HTERT RPE-1 (cell line): ENCODE results near the gene TRIP13.

Experiments used
- in situ Hi-C: fragments of 300-500 bp; cut with MboI; formaldehyde crosslinking; loops from 4 replicates; pipeline ENCODE4 v1.14.3; 2020; ENCODE audit warnings: low sequenced_read_pairs

TRIP13 gene

GRCh38 chr5:949815-950560, 57.3 kb downstream of the TRIP13 start:
- in situ Hi-C loops, result no loop called here

GRCh38 chr5:951940-952596, 59.4 kb downstream of the TRIP13 start:
- in situ Hi-C loops, result no loop called here

- in situ Hi-C loops, result no loop called here
These were observed 60.0 kb downstream of the TRIP13 start for GRCh38 chr5:952597-953271.

- in situ Hi-C loops, result no loop called here
These were observed 61.1 kb downstream of the TRIP13 start for GRCh38 chr5:953535-954449.

GRCh38 chr5:955886-956761, 63.4 kb downstream of the TRIP13 start:
- in situ Hi-C loops, result no loop called here

GRCh38 chr5:956941-957747, 64.5 kb downstream of the TRIP13 start:
- in situ Hi-C loops, result no loop called here

GRCh38 chr5:957748-958485, 65.2 kb downstream of the TRIP13 start:
- in situ Hi-C loops, result no loop called here

- in situ Hi-C loops, result no loop called here
These were observed 66.3 kb downstream of the TRIP13 start for GRCh38 chr5:958701-959571.

- in situ Hi-C loops, result no loop called here
These were observed 67.2 kb downstream of the TRIP13 start for GRCh38 chr5:959581-960531.

GRCh38 chr5:960551-960950, 67.9 kb downstream of the TRIP13 start:
- in situ Hi-C loops, result no loop called here

GRCh38 chr5:961002-961710, 68.5 kb downstream of the TRIP13 start:
- in situ Hi-C loops, result no loop called here

GRCh38 chr5:961711-962240, 69.1 kb downstream of the TRIP13 start:
- in situ Hi-C loops, result no loop called here

- in situ Hi-C loops, result no loop called here
These were observed 69.7 kb downstream of the TRIP13 start for GRCh38 chr5:962386-962785.

GRCh38 chr5:962801-963200, 70.1 kb downstream of the TRIP13 start:
- in situ Hi-C loops, result no loop called here

- in situ Hi-C loops, result no loop called here
These were observed 70.6 kb downstream of the TRIP13 start for GRCh38 chr5:963310-963672.
